Measurements from ENCODE around the gene PWP2. TPM values are rescaled to one million over a fixed set of nuclear protein-coding genes. Genes with fewer than 3 reads are reported as not detected.
"Not testable (repeated sequence)": the region's sequence is repeated elsewhere in the genome, so short reads cannot be mapped to it uniquely, and the experiment has no call there.

Gene PWP2
- total RNA-seq, 1 experiment from 2014 or later, result 6.0 TPM

DNA sequence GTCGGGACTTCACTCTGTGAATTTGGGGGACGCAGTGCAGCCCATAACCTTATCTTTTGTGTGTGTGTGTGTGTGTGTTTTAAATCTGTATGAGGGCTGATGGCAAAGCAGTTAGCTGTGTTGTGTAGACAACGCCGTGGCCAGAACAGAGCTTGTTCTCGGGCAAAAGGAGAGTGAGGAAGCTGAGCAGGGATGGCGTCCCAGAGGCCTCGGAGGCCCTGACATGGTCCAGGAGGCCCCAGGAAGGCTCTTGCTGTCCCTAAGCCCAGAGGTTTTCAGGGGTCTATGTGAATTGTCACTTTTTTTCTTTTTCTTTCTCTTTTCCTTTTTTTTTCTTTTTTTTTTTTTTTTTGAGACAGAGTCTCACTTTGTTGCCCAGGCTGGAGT is 50.9 kb downstream of the PWP2 start:
- H4K8ac ChIP-seq (replicated peaks; ENCODE audit: insufficient read length, low read depth, low read length); H3K14ac ChIP-seq (ENCODE audit: insufficient read depth, low read length); H3K23ac ChIP-seq (ENCODE audit: insufficient read length, low read depth, low read length); H3K56ac ChIP-seq (ENCODE audit: insufficient read length, low read depth, low read length); H3K4ac ChIP-seq (ENCODE audit: low read depth, low read length); H4K5ac ChIP-seq (ENCODE audit: insufficient read length, low read depth, low read length); H3K4me3 Mint-ChIP-seq; H3K79me1 ChIP-seq (ENCODE audit: insufficient read depth, low read depth, low read length, poor library complexity, severe bottlenecking); H3T11ph ChIP-seq (ENCODE audit: low read length); H3K4me1 ChIP-seq (ENCODE audit: insufficient read depth, low read length); H2BK120ac ChIP-seq (ENCODE audit: low read depth, low read length, poor library complexity, severe bottlenecking); H3K9me3 Mint-ChIP-seq; H4K20me1 ChIP-seq (ENCODE audit: control insufficient read depth, insufficient read depth, insufficient read length); H2BK20ac ChIP-seq (ENCODE audit: low read depth, low read length, poor library complexity, severe bottlenecking); H3K27ac ChIP-seq (ENCODE audit: insufficient read length, low read depth, low read length); DNase-seq; H3K23me2 ChIP-seq (ENCODE audit: insufficient read length, low read depth, low read length, poor library complexity, severe bottlenecking); H2AFZ ChIP-seq (ENCODE audit: low read length); H4K91ac ChIP-seq (ENCODE audit: insufficient read length, low read depth, low read length); H3K79me2 ChIP-seq (ENCODE audit: insufficient read depth, low read length); H3K9ac ChIP-seq (ENCODE audit: extremely low read depth, insufficient read length, low read length); H3K4me2 ChIP-seq (ENCODE audit: insufficient read depth, insufficient read length, low read length); H2BK12ac ChIP-seq (ENCODE audit: insufficient read length, low read depth, low read length); H3K27me3 ChIP-seq (ENCODE audit: insufficient read depth, low read length); H2BK15ac ChIP-seq (ENCODE audit: low read depth, low read length); H3K18ac ChIP-seq (ENCODE audit: insufficient read length, low read depth, low read length); H3K9me3 ChIP-seq (ENCODE audit: control insufficient read depth, low read depth, low read length); H3K4me1 Mint-ChIP-seq; H2AK5ac ChIP-seq (ENCODE audit: insufficient read length, low read length); H3K36me3 Mint-ChIP-seq (ENCODE audit: insufficient read depth in 1 of 3, low read depth in 3 of 3); H3K27me3 Mint-ChIP-seq (ENCODE audit: low read depth); H3K27ac Mint-ChIP-seq; H2BK5ac ChIP-seq (ENCODE audit: insufficient read length, low read length): not testable (repeated sequence)
- WGBS (ENCODE audit: extremely low coverage, insufficient read length, low lambda C conversion rate), result no CpG with 5 or more reads among the region's 7 CpGs

GRCh38 chr21:44159349-44160297 is 52.4 kb downstream of the PWP2 start:
- not testable (repeated sequence) for H2AK5ac ChIP-seq (ENCODE audit: insufficient read length, low read length); H3K27me3 ChIP-seq (ENCODE audit: insufficient read depth, low read length); H3K9me3 ChIP-seq (ENCODE audit: control insufficient read depth, low read depth, low read length); H3K27ac ChIP-seq (ENCODE audit: insufficient read length, low read depth, low read length); H3K23ac ChIP-seq (ENCODE audit: insufficient read length, low read depth, low read length); H3K4me1 ChIP-seq (ENCODE audit: insufficient read depth, low read length); H2BK20ac ChIP-seq (ENCODE audit: low read depth, low read length, poor library complexity, severe bottlenecking); H3K27me3 Mint-ChIP-seq (ENCODE audit: low read depth); H3T11ph ChIP-seq (ENCODE audit: low read length); H3K4ac ChIP-seq (ENCODE audit: low read depth, low read length); H3K79me1 ChIP-seq (ENCODE audit: insufficient read depth, low read depth, low read length, poor library complexity, severe bottlenecking); H3K23me2 ChIP-seq (ENCODE audit: insufficient read length, low read depth, low read length, poor library complexity, severe bottlenecking); H3K4me2 ChIP-seq (ENCODE audit: insufficient read depth, insufficient read length, low read length); DNase-seq; H2BK120ac ChIP-seq (ENCODE audit: low read depth, low read length, poor library complexity, severe bottlenecking); H4K5ac ChIP-seq (ENCODE audit: insufficient read length, low read depth, low read length); H3K14ac ChIP-seq (ENCODE audit: insufficient read depth, low read length); H2BK15ac ChIP-seq (ENCODE audit: low read depth, low read length); H2BK5ac ChIP-seq (ENCODE audit: insufficient read length, low read length); H3K4me1 Mint-ChIP-seq; H2BK12ac ChIP-seq (ENCODE audit: insufficient read length, low read depth, low read length); H4K20me1 ChIP-seq (ENCODE audit: control insufficient read depth, insufficient read depth, insufficient read length); H2AFZ ChIP-seq (ENCODE audit: low read length); H3K79me2 ChIP-seq (ENCODE audit: insufficient read depth, low read length); H4K91ac ChIP-seq (ENCODE audit: insufficient read length, low read depth, low read length); H3K56ac ChIP-seq (ENCODE audit: insufficient read length, low read depth, low read length); H3K36me3 Mint-ChIP-seq (ENCODE audit: insufficient read depth in 1 of 3, low read depth in 3 of 3); H3K27ac Mint-ChIP-seq; H3K18ac ChIP-seq (ENCODE audit: insufficient read length, low read depth, low read length); H3K9me3 Mint-ChIP-seq; H3K4me3 Mint-ChIP-seq; H3K9ac ChIP-seq (ENCODE audit: extremely low read depth, insufficient read length, low read length); H4K8ac ChIP-seq (replicated peaks; ENCODE audit: insufficient read length, low read depth, low read length)
- WGBS (ENCODE audit: extremely low coverage, insufficient read length, low lambda C conversion rate), result no CpG with 5 or more reads among the region's 30 CpGs

Data from H9 (cell line).